IMR-90 (cell line): ENCODE data around the gene FABP7.

ENCODE experiments used
- CTCF ChIP-seq: conservative IDR thresholded peaks from 2 replicates; pipeline ENCODE4 v1.5.1; 2012; ENCODE audit warnings: mild to moderate bottlenecking, low read depth, low read length, improper control_type of control experiment
- MAZ ChIP-seq: IDR thresholded peaks from 2 replicates; pipeline ENCODE4 v1.6.1; 2012; ENCODE audit warnings: low read depth, mild to moderate bottlenecking, low read length, improper control_type of control experiment, moderate library complexity, borderline replicate concordance
- POLR2A ChIP-seq: IDR thresholded peaks from 2 replicates; pipeline ENCODE4 v1.6.1; 2012; ENCODE audit warnings: mild to moderate bottlenecking, low read depth, low read length
- RAD21 ChIP-seq: IDR thresholded peaks from 2 replicates; pipeline ENCODE4 v1.6.1; 2012; ENCODE audit warnings: low read length, improper control_type of control experiment
- SMC3 ChIP-seq: fragments of 150-350 bp; IDR thresholded peaks from 2 replicates; pipeline ENCODE4 v1.6.1; 2016; ENCODE audit warnings: low read depth, mild to moderate bottlenecking, antibody characterized with exemption, low read length, moderate library complexity

DNA sequence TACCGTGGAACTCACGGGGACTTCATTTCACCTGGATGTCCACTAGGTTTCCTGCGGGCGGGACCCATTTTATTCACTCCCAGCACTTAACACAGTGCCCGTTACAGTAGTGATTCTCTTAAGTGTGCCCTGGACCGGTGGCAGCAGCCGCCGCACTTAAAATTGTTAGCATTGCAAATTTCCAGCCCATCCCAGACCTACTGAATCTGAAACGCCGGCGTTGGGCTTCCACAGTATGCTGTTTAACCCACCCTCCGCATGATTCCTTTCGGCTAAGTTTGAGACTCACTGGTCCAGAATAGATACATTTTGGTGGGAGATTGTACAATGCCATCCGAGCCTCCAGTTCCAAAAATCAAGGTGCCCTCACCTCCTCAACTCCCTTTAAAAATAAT is 10.5 kb downstream of the FABP7 start:
- TF ChIP-seq CTCF (no peak), RAD21 (no peak), MAZ (no peak), SMC3 (no peak), POLR2A (0 out of 2 replicates have a peak, but pooled peaks have one; percentile 4)
